H9 (cell line): Measurements from ENCODE around the gene EIF1AD. TPM values are rescaled to one million over a fixed set of nuclear protein-coding genes. Genes with fewer than 3 reads are reported as not detected.

Experiments
- DNase-seq: peaks from one replicate; pipeline ENCODE4 v3.0.0-alpha.2; 2017
- H2AFZ ChIP-seq: one replicate; pipeline ENCODE4 v1.6.1; 2013; ENCODE audit warnings: mild to moderate bottlenecking, low read length, control low read depth, moderate library complexity
- H2AK5ac ChIP-seq: 2 replicates; pipeline ENCODE4 v1.6.1; 2013; ENCODE audit warnings: low read length, control low read depth, mixed read lengths; ENCODE audit not compliant: insufficient read length
- H2BK120ac ChIP-seq: one replicate; pipeline ENCODE4 v1.6.1; 2013; ENCODE audit warnings: low read depth, mild to moderate bottlenecking, low read length, control low read depth, inconsistent platforms; ENCODE audit not compliant: poor library complexity, severe bottlenecking
- H2BK12ac ChIP-seq: 2 replicates; pipeline ENCODE4 v1.6.1; 2013; ENCODE audit warnings: low read length, control low read depth, mixed read lengths, low read depth; ENCODE audit not compliant: insufficient read length
- H2BK15ac ChIP-seq: 2 replicates; pipeline ENCODE4 v1.6.1; 2013; ENCODE audit warnings: low read depth, low read length, control low read depth
- H2BK20ac ChIP-seq: one replicate; pipeline ENCODE4 v1.6.1; 2013; ENCODE audit warnings: low read depth, mild to moderate bottlenecking, low read length, control low read depth, inconsistent platforms; ENCODE audit not compliant: poor library complexity, severe bottlenecking
- H2BK5ac ChIP-seq: 2 replicates; pipeline ENCODE4 v1.6.1; 2013; ENCODE audit warnings: low read length, control low read depth, mixed read lengths; ENCODE audit not compliant: insufficient read length
- H3K14ac ChIP-seq: 2 replicates; pipeline ENCODE4 v1.6.1; 2013; ENCODE audit warnings: low read length, control low read depth; ENCODE audit not compliant: insufficient read depth
- H3K18ac ChIP-seq: 2 replicates; pipeline ENCODE4 v1.6.1; 2013; ENCODE audit warnings: low read depth, mild to moderate bottlenecking, mixed read lengths, low read length, control low read depth; ENCODE audit not compliant: insufficient read length
- H3K23ac ChIP-seq: 2 replicates; pipeline ENCODE4 v1.6.1; 2013; ENCODE audit warnings: low read length, control low read depth, mixed read lengths, low read depth; ENCODE audit not compliant: insufficient read length
- H3K23me2 ChIP-seq: 2 replicates; pipeline ENCODE4 v1.6.1; 2013; ENCODE audit warnings: low read depth, mild to moderate bottlenecking, mixed read lengths, low read length, control low read depth; ENCODE audit not compliant: insufficient read length, poor library complexity, severe bottlenecking
- H3K27ac ChIP-seq: 2 replicates; pipeline ENCODE4 v1.5.1; 2013; ENCODE audit warnings: low read length, control low read depth, mixed read lengths, low read depth; ENCODE audit not compliant: insufficient read length
- H3K27me3 ChIP-seq: 2 replicates; pipeline ENCODE4 v1.6.1; 2013; ENCODE audit warnings: low read length, control low read depth, inconsistent platforms; ENCODE audit not compliant: insufficient read depth
- H3K4ac ChIP-seq: 2 replicates; pipeline ENCODE4 v1.6.1; 2013; ENCODE audit warnings: low read depth, mild to moderate bottlenecking, control low read depth, inconsistent platforms, low read length, moderate library complexity
- H3K4me1 ChIP-seq: 2 replicates; pipeline ENCODE4 v1.6.1; 2013; ENCODE audit warnings: low read length, control low read depth, inconsistent platforms; ENCODE audit not compliant: insufficient read depth
- H3K4me2 ChIP-seq: 2 replicates; pipeline ENCODE4 v1.6.1; 2013; ENCODE audit warnings: low read length, control low read depth, mixed read lengths; ENCODE audit not compliant: insufficient read length, insufficient read depth
- H3K56ac ChIP-seq: 2 replicates; pipeline ENCODE4 v1.6.1; 2013; ENCODE audit warnings: low read depth, mild to moderate bottlenecking, mixed read lengths, low read length, control low read depth; ENCODE audit not compliant: insufficient read length
- H3K79me1 ChIP-seq: 2 replicates; pipeline ENCODE4 v1.6.1; 2013; ENCODE audit warnings: low read depth, mild to moderate bottlenecking, moderate library complexity, low read length, control low read depth, inconsistent platforms; ENCODE audit not compliant: insufficient read depth, poor library complexity, severe bottlenecking
- H3K79me2 ChIP-seq: 2 replicates; pipeline ENCODE4 v1.6.1; 2013; ENCODE audit warnings: low read length, control low read depth, inconsistent platforms; ENCODE audit not compliant: insufficient read depth
- H3K9ac ChIP-seq: 2 replicates; pipeline ENCODE4 v1.6.1; 2013; ENCODE audit warnings: low read length, control low read depth, mixed read lengths; ENCODE audit not compliant: insufficient read length; ENCODE audit errors: extremely low read depth
- H3K9me3 ChIP-seq: one replicate; pipeline ENCODE4 v1.6.1; 2013; ENCODE audit warnings: low read depth, low read length, inconsistent platforms; ENCODE audit not compliant: control insufficient read depth
- H3T11ph ChIP-seq: one replicate; pipeline ENCODE4 v1.6.1; 2013; ENCODE audit warnings: mild to moderate bottlenecking, low read length, control low read depth, inconsistent platforms
- H4K20me1 ChIP-seq: one replicate; pipeline ENCODE4 v1.6.1; 2013; ENCODE audit not compliant: control insufficient read depth, insufficient read length, insufficient read depth
- H4K5ac ChIP-seq: 2 replicates; pipeline ENCODE4 v1.6.1; 2013; ENCODE audit warnings: low read depth, mild to moderate bottlenecking, mixed read lengths, low read length, control low read depth; ENCODE audit not compliant: insufficient read length
- H4K8ac ChIP-seq: replicated peaks from 2 replicates; pipeline ENCODE4 v1.6.1; 2013; ENCODE audit warnings: low read length, control low read depth, mixed read lengths, low read depth; ENCODE audit not compliant: insufficient read length
- H4K91ac ChIP-seq: 2 replicates; pipeline ENCODE4 v1.6.1; 2013; ENCODE audit warnings: low read depth, mild to moderate bottlenecking, moderate library complexity, mixed read lengths, low read length, control low read depth; ENCODE audit not compliant: insufficient read length
- H3K27ac Mint-ChIP-seq, 3 experiments: 2 replicates in 2 of 3; 3 replicates in 1 of 3; pipeline ENCODE4 v1.8.0; 2020 to 2021; ENCODE audit warnings: mixed read lengths in 3 of 3, mild to moderate bottlenecking in 1 of 3, moderate library complexity in 1 of 3
- H3K27me3 Mint-ChIP-seq: 2 replicates; pipeline ENCODE4 v1.8.0; 2021; ENCODE audit warnings: low read depth, mild to moderate bottlenecking, moderate library complexity, mixed read lengths
- H3K36me3 Mint-ChIP-seq, 3 experiments: 2 replicates in 2 of 3; 3 replicates in 1 of 3; pipeline ENCODE4 v1.8.0; 2020 to 2021; ENCODE audit warnings: low read depth in 3 of 3, mixed read lengths in 3 of 3; ENCODE audit not compliant: insufficient read depth in 1 of 3
- H3K4me1 Mint-ChIP-seq, 2 experiments: 2 replicates each; pipeline ENCODE4 v1.8.0; 2020; ENCODE audit warnings: mixed read lengths in 2 of 2
- H3K4me3 Mint-ChIP-seq, 2 experiments: 2 replicates in 1 of 2; 3 replicates in 1 of 2; pipeline ENCODE4 v1.8.0; 2020 to 2021; ENCODE audit warnings: mild to moderate bottlenecking in 2 of 2, mixed read lengths in 2 of 2, moderate library complexity in 1 of 2
- H3K9me3 Mint-ChIP-seq, 2 experiments: 2 replicates in 1 of 2; 3 replicates in 1 of 2; pipeline ENCODE4 v1.8.0; 2020; ENCODE audit warnings: mild to moderate bottlenecking in 2 of 2, mixed read lengths in 2 of 2, moderate library complexity in 1 of 2
- CTCF ChIP-seq: fragments of 200-600 bp; sonication (generic); conservative IDR thresholded peaks from 3 replicates; pipeline ENCODE4 v1.8.0; 2021; ENCODE audit warnings: antibody characterized with exemption, mild to moderate bottlenecking
- WGBS: extraction: QIAGEN DNeasy Blood & Tissue Kit; methylation state at CpG from one replicate; pipeline ENCODE4 v1.1.7; 2013; ENCODE audit warnings: missing lambda C conversion rate, low lambda C conversion rate, mixed read lengths; ENCODE audit not compliant: insufficient read length; ENCODE audit errors: extremely low coverage; 5-methylcytosine and 5-hydroxymethylcytosine counted together
- total RNA-seq: library from RNA; stranded (reverse); gene quantifications from 2 replicates; pipeline ENCODE4 v1.2.1, GENCODE V29; 2021

Gene EIF1AD
- total RNA-seq, 1 experiment from 2014 or later, result 46.7 TPM

- peaks cover 6% of the 10 kb centered on the region; the same call in 1 of the 2 replicates for H3K4me1 ChIP-seq
- peaks cover 9% of the 10 kb centered on the region for H3K79me1 ChIP-seq
- H4K8ac ChIP-seq, result no peak overlapping the region
- H4K91ac ChIP-seq, result no peak overlapping the region
- H3K4me1 Mint-ChIP-seq, result peaks cover 28 to 41% of the 10 kb centered on the region in 2 experiments
- no peak overlapping the region for H2BK120ac ChIP-seq
- H3K27me3 Mint-ChIP-seq, result no peaks in the 10 kb centered on the region; the same call in 1 of the 2 replicates
- H3K9ac ChIP-seq, result peak overlapping the region; percentile 40
- H3K4me2 ChIP-seq, result peak overlapping the region; percentile 44
- no peaks in the 10 kb centered on the region for H3K27me3 ChIP-seq
- no peak overlapping the region for H2BK20ac ChIP-seq
- no peak overlapping the region for H2BK5ac ChIP-seq
- H3K56ac ChIP-seq, result no peak overlapping the region
- no peak overlapping the region for H2AK5ac ChIP-seq
- H2BK12ac ChIP-seq, result no peak overlapping the region
- no peak overlapping the region; the same call in 1 of the 2 replicates for H3K14ac ChIP-seq
- H2BK15ac ChIP-seq, result no peak overlapping the region
- no peak overlapping the region for H3T11ph ChIP-seq
- H3K36me3 Mint-ChIP-seq, result peaks cover 19 to 29% (median 29%) of the 10 kb centered on the region in 3 experiments
- peak overlapping the region; percentile 95 to 99 for H3K4me3 Mint-ChIP-seq
- no peaks in the 10 kb centered on the region for H3K9me3 Mint-ChIP-seq
- DNase-seq, result no peak
- TF ChIP-seq CTCF, result no peak; the same call in 2 of the 3 replicates
- no peaks in the 10 kb centered on the region for H3K9me3 ChIP-seq
- no CpG with 5 or more reads among the region's 5 CpGs for WGBS
- no peak overlapping the region for H3K4ac ChIP-seq
- no peak overlapping the region for H3K27ac ChIP-seq
- H2AFZ ChIP-seq, result no peak overlapping the region
- peaks cover 3% of the 10 kb centered on the region for H4K20me1 ChIP-seq
- H3K27ac Mint-ChIP-seq, result peak overlapping the region; percentile 42 to 97 (median 93)
- H4K5ac ChIP-seq, result no peak overlapping the region
- H3K18ac ChIP-seq, result no peak overlapping the region
- no peak overlapping the region for H3K23ac ChIP-seq
- H3K79me2 ChIP-seq, result peaks cover 12% of the 10 kb centered on the region; the same call in 1 of the 2 replicates
- peaks cover 15% of the 10 kb centered on the region for H3K23me2 ChIP-seq
Observed at GRCh38 chr11:66050581-66051231, 48.7 kb upstream of the EIF1AD start.
